Measurements from ENCODE around the gene PRKAR2B. TPM values are rescaled to one million over a fixed set of nuclear protein-coding genes. Genes with fewer than 3 reads are reported as not detected.
"Not testable (repeated sequence)": the region's sequence is repeated elsewhere in the genome, so short reads cannot be mapped to it uniquely, and the experiment has no call there.

PRKAR2B gene
- total RNA-seq, 4 donors from 2014 or later, result 89.5 to 127 (median 102) TPM

- Histone ChIP-seq H3K9me3 (no peaks in the 10 kb centered on the region), H3K36me3 (peaks cover 0 to 3% (median 0%) of the 10 kb centered on the region in 4 donors), H3K27ac (replicated peaks in 1 of 4) (no peak overlapping the region), H3K4me3 (no peak overlapping the region), H3K4me1 (no peaks in the 10 kb centered on the region), H3K27me3 (no peaks in the 10 kb centered on the region)
- TF ChIP-seq CTCF (IDR thresholded peaks at IDR 0.05) (no peak), POLR2AphosphoS5 (IDR thresholded peaks at IDR 0.05) (no peak), EP300 (IDR thresholded peaks at IDR 0.05) (no peak), POLR2A (IDR thresholded peaks at IDR 0.05; ENCODE audit: low read depth) (no peak)
- intact Hi-C loops (cut with DNase I), result no loop called here
- no peak for DNase-seq (ENCODE audit: extremely low spot score)
- 80% methylated on average over 6 of the region's 6 CpGs for WGBS
These were observed 86.1 kb downstream of the PRKAR2B start for GRCh38 chr7:107130487-107131220.

GRCh38 chr7:107133396-107133795, 88.9 kb downstream of the PRKAR2B start:
- intact Hi-C loops (cut with DNase I), result no loop called here
- TF ChIP-seq CTCF (IDR thresholded peaks at IDR 0.05) (no peak), POLR2A (IDR thresholded peaks at IDR 0.05; ENCODE audit: low read depth) (no peak), POLR2AphosphoS5 (IDR thresholded peaks at IDR 0.05) (no peak), EP300 (IDR thresholded peaks at IDR 0.05) (no peak)
- Histone ChIP-seq H3K36me3 (peaks cover 0 to 3% (median 0%) of the 10 kb centered on the region in 4 donors), H3K27me3 (no peaks in the 10 kb centered on the region), H3K4me1 (peaks cover 0 to 1% (median under 1%) of the 10 kb centered on the region in 4 donors), H3K27ac (replicated peaks in 1 of 4) (no peak overlapping the region), H3K9me3 (no peaks in the 10 kb centered on the region), H3K4me3 (no peak overlapping the region)
- 75% methylated on average over 2 of the region's 2 CpGs for WGBS
- DNase-seq (ENCODE audit: extremely low spot score), result no peak

DNA sequence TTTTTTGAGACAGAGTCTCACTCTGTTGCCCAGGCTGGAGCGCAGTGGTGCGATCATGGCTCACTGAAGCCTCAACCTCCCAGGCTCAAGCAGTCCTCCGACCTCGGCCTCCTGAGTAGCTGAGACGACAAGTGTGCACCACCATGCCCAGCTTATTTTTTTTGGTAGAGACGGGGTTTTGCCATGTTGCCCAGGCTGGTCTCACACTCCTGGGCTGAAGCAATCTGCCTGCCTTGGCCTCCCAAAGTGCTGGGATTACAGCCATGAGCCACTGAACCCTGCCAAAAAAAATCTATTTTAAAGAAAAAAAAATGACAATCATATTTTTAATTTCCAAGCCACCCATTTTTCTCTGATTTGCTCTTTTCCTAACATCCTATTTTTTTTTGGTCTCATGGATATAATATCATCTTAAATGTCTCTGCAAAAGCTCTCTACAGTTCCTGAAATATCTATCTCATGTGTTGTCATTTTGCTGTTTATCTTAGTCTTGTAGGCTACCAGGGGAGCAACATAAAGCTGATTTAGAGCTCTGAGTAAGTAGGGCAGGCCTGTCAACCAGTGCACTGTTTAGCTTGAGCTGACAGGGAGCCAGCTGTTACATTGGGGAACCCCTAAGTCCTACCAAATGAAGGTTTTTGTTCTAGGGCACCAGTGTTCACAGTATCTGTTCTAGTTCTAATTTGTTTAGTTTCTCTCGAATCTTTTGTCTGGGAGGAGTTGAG, 94.4 kb downstream of the PRKAR2B start:
- Histone ChIP-seq H3K9me3 (no peaks in the 10 kb centered on the region), H3K36me3 (no peaks in the 10 kb centered on the region), H3K4me3 (no peak overlapping the region), H3K27ac (replicated peaks in 1 of 4) (no peak overlapping the region), H3K27me3 (no peaks in the 10 kb centered on the region), H3K4me1 (peaks cover 0 to 13% (median 10%) of the 10 kb centered on the region in 4 donors)
- intact Hi-C loops (cut with DNase I), result no loop called here
- no peak for DNase-seq (ENCODE audit: extremely low spot score)
- WGBS, result 90% methylated on average over 7 of the region's 7 CpGs
- TF ChIP-seq POLR2AphosphoS5 (IDR thresholded peaks at IDR 0.05), result no peak
- no peak for TF ChIP-seq CTCF (IDR thresholded peaks at IDR 0.05)
- no peak for TF ChIP-seq POLR2A (IDR thresholded peaks at IDR 0.05; ENCODE audit: low read depth)
- no peak for TF ChIP-seq EP300 (IDR thresholded peaks at IDR 0.05)

DNA sequence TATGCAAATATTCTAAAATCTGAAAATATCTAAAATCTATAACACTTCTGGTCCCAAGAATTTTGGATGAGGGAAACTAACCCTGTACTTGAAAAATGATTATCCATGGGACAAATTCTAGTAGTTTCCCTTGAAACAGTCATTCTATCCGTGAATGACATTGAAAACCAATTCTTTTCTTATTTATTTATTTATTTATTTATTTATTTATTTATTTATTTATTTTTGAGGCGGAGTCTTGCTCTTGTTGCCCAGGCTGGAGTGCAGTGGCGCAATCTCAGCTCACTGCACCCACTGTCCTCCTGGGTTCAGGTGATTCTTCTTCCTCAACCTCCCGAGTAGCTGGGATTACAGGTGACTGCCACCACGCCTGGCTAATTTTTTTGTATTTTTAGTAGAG, 99.4 kb downstream of the PRKAR2B start:
- WGBS, result 87% methylated on average over 5 of the region's 5 CpGs

DNA sequence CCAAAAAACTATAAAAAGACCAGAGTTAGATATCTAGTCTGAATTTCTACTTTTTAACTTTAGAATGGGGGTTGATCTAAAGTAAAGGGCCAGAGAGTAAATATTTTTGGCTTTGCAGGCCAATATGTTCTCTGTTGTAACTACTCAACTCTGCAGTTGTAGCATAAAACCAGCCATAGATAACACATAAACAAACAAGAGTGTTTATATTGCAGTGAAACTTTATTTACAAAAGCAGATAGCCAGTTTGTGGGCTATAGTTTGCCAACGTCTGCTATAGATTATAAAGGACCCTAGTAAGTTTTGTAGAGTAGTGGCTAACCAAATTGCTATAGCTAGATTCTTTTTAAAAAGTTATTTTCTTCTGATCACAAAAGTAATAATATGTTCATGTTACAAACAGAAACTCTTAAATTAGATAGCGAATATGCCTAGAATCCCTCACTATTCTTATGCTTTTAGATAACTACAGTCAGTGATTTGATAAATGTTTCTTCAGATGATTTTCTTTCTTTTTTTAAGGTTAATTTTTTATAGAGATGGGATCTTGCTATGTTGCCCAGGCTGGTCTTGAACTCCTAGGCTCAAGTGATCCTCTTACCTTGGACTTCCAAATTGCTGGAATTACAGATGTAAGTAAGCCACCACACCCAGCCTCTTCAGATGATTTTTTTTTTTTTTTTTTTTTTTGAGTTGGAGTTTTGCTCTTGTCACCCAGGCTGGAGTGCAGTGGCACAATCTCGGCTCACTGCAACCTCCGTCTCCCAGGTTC, 100.7 kb downstream of the PRKAR2B start:
- intact Hi-C loops (cut with DNase I), result loop anchor here (5.0 to 10.0 kb wide), 2 partner anchors 100 to 353 kb away; partner anchors contain the start of gene PRKAR2B
- H3K36me3 ChIP-seq, result no peaks in the 10 kb centered on the region
- H3K4me3 ChIP-seq, result no peak overlapping the region
- WGBS, result 92% methylated on average over 4 of the region's 4 CpGs
- no peaks in the 10 kb centered on the region for H3K27me3 ChIP-seq
- DNase-seq (ENCODE audit: extremely low spot score), result no peak
- H3K9me3 ChIP-seq, result no peaks in the 10 kb centered on the region
- H3K27ac ChIP-seq (replicated peaks in 1 of 4), result no peak overlapping the region
- H3K4me1 ChIP-seq, result peaks cover 3 to 18% (median 14%) of the 10 kb centered on the region in 4 donors
- no peak for TF ChIP-seq POLR2A (IDR thresholded peaks at IDR 0.05; ENCODE audit: low read depth)
- TF ChIP-seq POLR2AphosphoS5 (IDR thresholded peaks at IDR 0.05), result no peak
- no peak for TF ChIP-seq EP300 (IDR thresholded peaks at IDR 0.05)
- no peak for TF ChIP-seq CTCF (IDR thresholded peaks at IDR 0.05)

More for the DNA sequence above, 99.4 kb downstream of the PRKAR2B start:
- not testable (repeated sequence) for H3K4me3 ChIP-seq; H3K27me3 ChIP-seq; DNase-seq (ENCODE audit: extremely low spot score); H3K9me3 ChIP-seq; H3K27ac ChIP-seq (replicated peaks in 1 of 4); H3K36me3 ChIP-seq
- H3K4me1 ChIP-seq, result peaks cover 3 to 25% (median 18%) of the 10 kb centered on the region in 4 donors
- intact Hi-C loops (cut with DNase I), result loop anchor here (10.0 kb wide), 1 partner anchor 99 kb away; the partner anchor contains the start of gene PRKAR2B
